HepG2 (cell line): ENCODE measurements around the gene NOC2L. TPM values are rescaled to one million over a fixed set of nuclear protein-coding genes. Genes with fewer than 3 reads are reported as not detected.

Experiments used
- HNRNPL ChIP-seq: fragments of 200-400 bp; formaldehyde crosslinking; IDR thresholded peaks from 2 replicates; pipeline ENCODE4 v1.6.1; 2017; ENCODE audit warnings: mild to moderate bottlenecking, low read depth, low read length
- IKZF1 ChIP-seq: fragments of 450-650 bp; IDR thresholded peaks from 2 replicates; pipeline ENCODE4 v1.7.1; 2016
- MBD4 ChIP-seq: IDR thresholded peaks from 2 replicates; pipeline ENCODE4 v1.6.1; 2012; ENCODE audit warnings: low read length, inconsistent platforms, borderline replicate concordance
- MED1 ChIP-seq: sonication (generic); formaldehyde crosslinking; IDR thresholded peaks from 2 replicates; pipeline ENCODE4 v1.4.0; 2020; ENCODE audit warnings: missing genetic modification reagents
- MED13 ChIP-seq: sonication (generic); formaldehyde crosslinking; IDR thresholded peaks from 2 replicates; pipeline ENCODE4 v1.5.0; 2020; ENCODE audit warnings: missing genetic modification reagents
- TCF7 ChIP-seq: sonication (generic); IDR thresholded peaks from 2 replicates; pipeline ENCODE4 v1.6.1; 2016; ENCODE audit warnings: antibody characterized with exemption, low read depth
- U2AF1 ChIP-seq: fragments of 200-400 bp; formaldehyde crosslinking; optimal IDR thresholded peaks from 2 replicates; pipeline ENCODE3; 2017; ENCODE audit warnings: mild to moderate bottlenecking, low read depth, low read length
- ZEB1 ChIP-seq: IDR thresholded peaks from 2 replicates; pipeline ENCODE4 v1.6.1; 2012; ENCODE audit warnings: mild to moderate bottlenecking, low read depth, inconsistent platforms; ENCODE audit not compliant: insufficient replicate concordance
- ZNF296 ChIP-seq: sonication (generic); formaldehyde crosslinking; conservative IDR thresholded peaks from 2 replicates; pipeline ENCODE4 v1.5.0; 2020; ENCODE audit warnings: mild to moderate bottlenecking, missing genetic modification reagents
- ZNF567 ChIP-seq: sonication (generic); formaldehyde crosslinking; IDR thresholded peaks from 2 replicates; pipeline ENCODE4 v1.8.1; 2023; ENCODE audit warnings: mild to moderate bottlenecking, missing genetic modification reagents, borderline replicate concordance
- ZNF737 ChIP-seq: sonication (generic); formaldehyde crosslinking; IDR thresholded peaks from 2 replicates; pipeline ENCODE4 v1.5.0; 2020; ENCODE audit warnings: missing genetic modification reagents, mild to moderate bottlenecking, borderline replicate concordance
- polyA plus RNA-seq, 8 experiments: library from polyadenylated mRNA; depleted of rRNA in 3 of 8; stranded (reverse) in 7 of 8; unstranded in 1 of 8; fragments of >200 nt; fragmentation: Illumina TruSeq in 4 of 8; extraction: Trizol in 4 of 8; gene quantifications; 2 replicates each; pipeline versions ENCODE4 v1.2.1 to v1.2.3, GENCODE V29; 2011 to 2016; ENCODE audit warnings: low read depth in 4 of 8, missing spikeins in 1 of 8, mixed read lengths in 1 of 8; ENCODE audit not compliant: insufficient read depth in 1 of 8
- total RNA-seq, 5 experiments: library from RNA; depleted of rRNA; stranded (reverse); fragments of >200 nt; fragmentation: Illumina TruSeq; extraction: Trizol; gene quantifications; 2 replicates each; pipeline ENCODE4 v1.2.3, GENCODE V29; 2016; ENCODE audit warnings: low read depth in 1 of 5
- TF ChIP-seq, protein P1 (sequence below), 2 experiments: IDR thresholded peaks; 2 replicates each; pipeline ENCODE4 v1.6.1; 2011 to 2012; ENCODE audit warnings: low read length in 2 of 2, borderline replicate concordance in 1 of 2, low read depth in 1 of 2, mild to moderate bottlenecking in 1 of 2, moderate library complexity in 1 of 2
- TF ChIP-seq, protein P2 (sequence below): sonication (generic); formaldehyde crosslinking; IDR thresholded peaks from 2 replicates; pipeline ENCODE4 v1.4.0; 2020; ENCODE audit warnings: missing genetic modification reagents, mild to moderate bottlenecking, borderline replicate concordance
- TF ChIP-seq, protein P3 (sequence below): sonication (generic); formaldehyde crosslinking; IDR thresholded peaks from 2 replicates; pipeline ENCODE4 v1.4.0; 2020; ENCODE audit warnings: missing genetic modification reagents
- TF ChIP-seq, protein P4 (sequence below): sonication (generic); formaldehyde crosslinking; IDR thresholded peaks from 2 replicates; pipeline ENCODE4 v1.4.0; 2020; ENCODE audit warnings: mild to moderate bottlenecking, low read depth, missing genetic modification reagents
- TF ChIP-seq, protein P5 (sequence below): sonication (generic); formaldehyde crosslinking; IDR thresholded peaks from 2 replicates; pipeline ENCODE4 v1.4.0; 2020; ENCODE audit warnings: missing genetic modification reagents, mild to moderate bottlenecking, borderline replicate concordance

NOC2L gene
- total and polyA plus RNA-seq, 2 of the 13 experiments (the other 11 are each of a cell fraction or from before 2014, with no cell fraction given), result 32.0 to 103 TPM

DNA sequence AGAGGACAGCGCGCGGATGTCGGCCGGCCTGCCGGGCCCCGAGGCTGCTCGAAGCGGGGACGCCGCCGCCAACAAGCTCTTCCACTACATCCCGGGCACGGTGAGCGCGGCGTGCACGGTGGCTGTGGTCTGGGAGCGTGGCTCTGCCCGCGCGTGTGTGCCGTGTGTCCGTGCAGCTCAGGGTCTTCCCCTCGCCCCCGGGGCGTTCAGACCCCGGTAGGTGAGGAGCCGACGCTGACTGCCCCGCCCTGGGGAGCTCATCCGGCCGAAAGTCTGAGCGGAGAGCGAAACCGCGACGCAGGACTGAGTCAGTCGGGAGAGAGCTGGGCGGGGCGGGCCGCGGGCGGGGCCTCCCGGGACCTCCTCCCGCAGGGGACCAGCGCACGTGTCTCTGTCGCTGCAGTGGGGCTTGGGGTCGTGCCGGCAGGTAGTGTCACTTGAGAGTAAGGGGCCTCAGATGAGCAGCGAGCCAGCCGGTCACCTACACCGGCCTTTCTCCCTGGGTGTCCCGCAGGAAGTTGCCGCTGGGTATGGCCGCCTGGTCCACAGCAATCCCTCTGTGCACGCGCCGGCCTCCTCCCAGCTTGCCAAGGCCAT, 7.7 kb upstream of the NOC2L start (continued):
- TF ChIP-seq, protein P1, sequence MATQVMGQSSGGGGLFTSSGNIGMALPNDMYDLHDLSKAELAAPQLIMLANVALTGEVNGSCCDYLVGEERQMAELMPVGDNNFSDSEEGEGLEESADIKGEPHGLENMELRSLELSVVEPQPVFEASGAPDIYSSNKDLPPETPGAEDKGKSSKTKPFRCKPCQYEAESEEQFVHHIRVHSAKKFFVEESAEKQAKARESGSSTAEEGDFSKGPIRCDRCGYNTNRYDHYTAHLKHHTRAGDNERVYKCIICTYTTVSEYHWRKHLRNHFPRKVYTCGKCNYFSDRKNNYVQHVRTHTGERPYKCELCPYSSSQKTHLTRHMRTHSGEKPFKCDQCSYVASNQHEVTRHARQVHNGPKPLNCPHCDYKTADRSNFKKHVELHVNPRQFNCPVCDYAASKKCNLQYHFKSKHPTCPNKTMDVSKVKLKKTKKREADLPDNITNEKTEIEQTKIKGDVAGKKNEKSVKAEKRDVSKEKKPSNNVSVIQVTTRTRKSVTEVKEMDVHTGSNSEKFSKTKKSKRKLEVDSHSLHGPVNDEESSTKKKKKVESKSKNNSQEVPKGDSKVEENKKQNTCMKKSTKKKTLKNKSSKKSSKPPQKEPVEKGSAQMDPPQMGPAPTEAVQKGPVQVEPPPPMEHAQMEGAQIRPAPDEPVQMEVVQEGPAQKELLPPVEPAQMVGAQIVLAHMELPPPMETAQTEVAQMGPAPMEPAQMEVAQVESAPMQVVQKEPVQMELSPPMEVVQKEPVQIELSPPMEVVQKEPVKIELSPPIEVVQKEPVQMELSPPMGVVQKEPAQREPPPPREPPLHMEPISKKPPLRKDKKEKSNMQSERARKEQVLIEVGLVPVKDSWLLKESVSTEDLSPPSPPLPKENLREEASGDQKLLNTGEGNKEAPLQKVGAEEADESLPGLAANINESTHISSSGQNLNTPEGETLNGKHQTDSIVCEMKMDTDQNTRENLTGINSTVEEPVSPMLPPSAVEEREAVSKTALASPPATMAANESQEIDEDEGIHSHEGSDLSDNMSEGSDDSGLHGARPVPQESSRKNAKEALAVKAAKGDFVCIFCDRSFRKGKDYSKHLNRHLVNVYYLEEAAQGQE (IDR thresholded peaks at IDR 0.05; ENCODE audit: borderline replicate concordance in 1 of 2, low read depth in 1 of 2, low read length in 2 of 2), result no peak
- TF ChIP-seq ZEB1 (no peak), HNRNPL (no peak), TCF7 (no peak), ZNF567 (CRISPR knock-in tag) (no peak), ZNF296 (CRISPR knock-in tag) (no peak), U2AF1 (no peak), ZNF737 (CRISPR knock-in tag) (no peak), MBD4 (no peak), MED13 (no peak), IKZF1 (no peak), MED1 (no peak)
- TF ChIP-seq, protein P2, sequence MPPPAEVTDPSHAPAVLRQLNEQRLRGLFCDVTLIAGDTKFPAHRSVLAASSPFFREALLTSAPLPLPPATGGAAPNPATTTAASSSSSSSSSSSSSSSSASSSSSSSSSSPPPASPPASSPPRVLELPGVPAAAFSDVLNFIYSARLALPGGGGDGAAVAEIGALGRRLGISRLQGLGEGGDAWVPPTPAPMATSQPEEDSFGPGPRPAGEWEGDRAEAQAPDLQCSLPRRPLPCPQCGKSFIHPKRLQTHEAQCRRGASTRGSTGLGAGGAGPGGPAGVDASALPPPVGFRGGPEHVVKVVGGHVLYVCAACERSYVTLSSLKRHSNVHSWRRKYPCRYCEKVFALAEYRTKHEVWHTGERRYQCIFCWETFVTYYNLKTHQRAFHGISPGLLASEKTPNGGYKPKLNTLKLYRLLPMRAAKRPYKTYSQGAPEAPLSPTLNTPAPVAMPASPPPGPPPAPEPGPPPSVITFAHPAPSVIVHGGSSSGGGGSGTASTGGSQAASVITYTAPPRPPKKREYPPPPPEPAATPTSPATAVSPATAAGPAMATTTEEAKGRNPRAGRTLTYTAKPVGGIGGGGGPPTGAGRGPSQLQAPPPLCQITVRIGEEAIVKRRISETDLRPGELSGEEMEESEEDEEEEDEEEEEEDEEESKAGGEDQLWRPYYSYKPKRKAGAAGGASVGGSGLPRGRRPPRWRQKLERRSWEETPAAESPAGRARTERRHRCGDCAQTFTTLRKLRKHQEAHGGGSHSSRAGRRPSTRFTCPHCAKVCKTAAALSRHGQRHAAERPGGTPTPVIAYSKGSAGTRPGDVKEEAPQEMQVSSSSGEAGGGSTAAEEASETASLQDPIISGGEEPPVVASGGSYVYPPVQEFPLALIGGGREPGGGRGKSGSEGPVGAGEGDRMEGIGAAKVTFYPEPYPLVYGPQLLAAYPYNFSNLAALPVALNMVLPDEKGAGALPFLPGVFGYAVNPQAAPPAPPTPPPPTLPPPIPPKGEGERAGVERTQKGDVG (CRISPR knock-in tag), result peak; percentile 53; the same call in 1 of the 2 replicates
- TF ChIP-seq, protein P3, sequence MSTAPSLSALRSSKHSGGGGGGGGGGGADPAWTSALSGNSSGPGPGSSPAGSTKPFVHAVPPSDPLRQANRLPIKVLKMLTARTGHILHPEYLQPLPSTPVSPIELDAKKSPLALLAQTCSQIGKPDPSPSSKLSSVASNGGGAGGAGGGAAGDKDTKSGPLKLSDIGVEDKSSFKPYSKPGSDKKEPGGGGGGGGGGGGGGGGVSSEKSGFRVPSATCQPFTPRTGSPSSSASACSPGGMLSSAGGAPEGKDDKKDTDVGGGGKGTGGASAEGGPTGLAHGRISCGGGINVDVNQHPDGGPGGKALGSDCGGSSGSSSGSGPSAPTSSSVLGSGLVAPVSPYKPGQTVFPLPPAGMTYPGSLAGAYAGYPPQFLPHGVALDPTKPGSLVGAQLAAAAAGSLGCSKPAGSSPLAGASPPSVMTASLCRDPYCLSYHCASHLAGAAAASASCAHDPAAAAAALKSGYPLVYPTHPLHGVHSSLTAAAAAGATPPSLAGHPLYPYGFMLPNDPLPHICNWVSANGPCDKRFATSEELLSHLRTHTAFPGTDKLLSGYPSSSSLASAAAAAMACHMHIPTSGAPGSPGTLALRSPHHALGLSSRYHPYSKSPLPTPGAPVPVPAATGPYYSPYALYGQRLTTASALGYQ (CRISPR knock-in tag), result no peak
- TF ChIP-seq, protein P4, sequence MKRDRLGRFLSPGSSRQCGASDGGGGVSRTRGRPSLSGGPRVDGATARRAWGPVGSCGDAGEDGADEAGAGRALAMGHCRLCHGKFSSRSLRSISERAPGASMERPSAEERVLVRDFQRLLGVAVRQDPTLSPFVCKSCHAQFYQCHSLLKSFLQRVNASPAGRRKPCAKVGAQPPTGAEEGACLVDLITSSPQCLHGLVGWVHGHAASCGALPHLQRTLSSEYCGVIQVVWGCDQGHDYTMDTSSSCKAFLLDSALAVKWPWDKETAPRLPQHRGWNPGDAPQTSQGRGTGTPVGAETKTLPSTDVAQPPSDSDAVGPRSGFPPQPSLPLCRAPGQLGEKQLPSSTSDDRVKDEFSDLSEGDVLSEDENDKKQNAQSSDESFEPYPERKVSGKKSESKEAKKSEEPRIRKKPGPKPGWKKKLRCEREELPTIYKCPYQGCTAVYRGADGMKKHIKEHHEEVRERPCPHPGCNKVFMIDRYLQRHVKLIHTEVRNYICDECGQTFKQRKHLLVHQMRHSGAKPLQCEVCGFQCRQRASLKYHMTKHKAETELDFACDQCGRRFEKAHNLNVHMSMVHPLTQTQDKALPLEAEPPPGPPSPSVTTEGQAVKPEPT (CRISPR knock-in tag), result no peak
- TF ChIP-seq, protein P5, sequence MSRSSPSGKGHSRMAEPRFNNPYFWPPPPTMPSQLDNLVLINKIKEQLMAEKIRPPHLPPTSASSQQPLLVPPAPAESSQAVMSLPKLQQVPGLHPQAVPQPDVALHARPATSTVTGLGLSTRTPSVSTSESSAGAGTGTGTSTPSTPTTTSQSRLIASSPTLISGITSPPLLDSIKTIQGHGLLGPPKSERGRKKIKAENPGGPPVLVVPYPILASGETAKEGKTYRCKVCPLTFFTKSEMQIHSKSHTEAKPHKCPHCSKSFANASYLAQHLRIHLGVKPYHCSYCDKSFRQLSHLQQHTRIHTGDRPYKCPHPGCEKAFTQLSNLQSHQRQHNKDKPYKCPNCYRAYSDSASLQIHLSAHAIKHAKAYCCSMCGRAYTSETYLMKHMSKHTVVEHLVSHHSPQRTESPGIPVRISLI (CRISPR knock-in tag), result no peak
